ENCODE data around the gene AQP3.

DNA sequence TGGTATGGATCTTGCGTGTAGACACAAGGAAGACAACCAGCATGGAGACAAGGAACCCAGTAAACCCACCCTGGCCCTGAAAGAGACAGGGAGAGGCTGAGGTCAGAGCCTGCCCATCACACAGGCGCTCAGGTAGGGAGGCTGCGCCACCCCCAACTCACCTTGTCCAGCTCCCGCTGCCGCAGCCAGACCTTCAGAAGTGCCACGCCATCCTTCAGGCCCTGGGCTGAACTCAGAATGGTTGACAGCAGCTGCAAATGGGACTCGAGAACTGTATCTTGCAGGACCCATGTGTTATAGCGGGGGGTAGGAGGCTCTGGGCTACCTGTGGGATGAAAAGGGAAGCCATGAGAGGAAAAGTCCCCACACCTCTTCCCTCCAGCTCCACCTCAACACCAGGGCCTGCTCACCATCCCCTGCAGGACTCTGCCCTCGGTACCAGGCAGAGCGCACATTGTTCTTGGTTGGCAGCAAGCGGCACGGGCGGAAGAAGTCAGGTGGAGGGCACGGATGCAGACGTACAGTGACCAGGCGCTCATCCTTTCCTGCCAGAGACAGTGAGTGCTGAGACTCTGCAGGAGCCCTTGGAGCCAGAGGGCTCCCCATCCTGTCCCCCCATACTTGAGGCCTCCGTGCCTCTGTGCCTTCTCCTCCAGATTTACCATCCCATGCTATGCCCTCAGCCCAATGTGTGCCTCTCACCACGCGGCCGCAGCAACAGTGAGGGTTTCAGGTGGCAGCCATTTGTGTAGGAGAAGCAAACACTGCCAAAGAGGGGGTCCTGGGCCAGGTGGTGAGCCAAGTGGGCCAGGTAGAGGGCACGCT is 21.6 kb upstream of the AQP3 start:
- TF ChIP-seq TARDBP (IDR thresholded peaks at IDR 0.05) (no peak), FOXK2 (IDR thresholded peaks at IDR 0.05) (no peak), ELF4 (IDR thresholded peaks at IDR 0.05) (no peak), ARNT (IDR thresholded peaks at IDR 0.05) (no peak)
